GM23248 (cell line): ENCODE measurements around the gene IRF5. TPM values are rescaled to one million over a fixed set of nuclear protein-coding genes. Genes with fewer than 3 reads are reported as not detected.

Source experiments
- DNase-seq: peaks from one replicate; pipeline ENCODE4 v3.0.0-alpha.2; 2015
- H2AFZ ChIP-seq: fragments of 200-600 bp; sonication (generic); 2 replicates; pipeline ENCODE4 v1.6.1; 2016; ENCODE audit warnings: antibody characterized with exemption
- H3F3A ChIP-seq: fragments of 200-600 bp; sonication (generic); 2 replicates; pipeline ENCODE4 v1.6.1; 2016; ENCODE audit warnings: mild to moderate bottlenecking, antibody characterized with exemption, mixed run types; ENCODE audit not compliant: insufficient read depth
- H3K27ac ChIP-seq: fragments of 200-600 bp; sonication (generic); 2 replicates; pipeline ENCODE4 v1.5.1; 2016; ENCODE audit warnings: mild to moderate bottlenecking
- H3K27me3 ChIP-seq: fragments of 200-600 bp; sonication (generic); replicated peaks from 2 replicates; pipeline ENCODE4 v1.6.1; 2016; ENCODE audit warnings: mild to moderate bottlenecking; ENCODE audit not compliant: insufficient read depth
- H3K36me3 ChIP-seq: fragments of 200-600 bp; sonication (generic); 2 replicates; pipeline ENCODE4 v1.6.1; 2016; ENCODE audit warnings: low read depth, mild to moderate bottlenecking
- H3K4me1 ChIP-seq: fragments of 200-600 bp; sonication (generic); 2 replicates; pipeline ENCODE4 v1.6.1; 2016; ENCODE audit warnings: mild to moderate bottlenecking; ENCODE audit not compliant: insufficient read depth
- H3K4me2 ChIP-seq: fragments of 200-600 bp; sonication (generic); one replicate; pipeline ENCODE4 v1.6.1; 2016; ENCODE audit warnings: mild to moderate bottlenecking; ENCODE audit not compliant: unreplicated experiment
- H3K4me3 ChIP-seq: fragments of 200-600 bp; sonication (generic); 2 replicates; pipeline ENCODE4 v1.5.1; 2016; ENCODE audit warnings: mild to moderate bottlenecking
- H3K79me2 ChIP-seq: fragments of 200-600 bp; sonication (generic); 2 replicates; pipeline ENCODE4 v1.6.1; 2016; ENCODE audit warnings: mild to moderate bottlenecking; ENCODE audit not compliant: insufficient read depth
- H3K9ac ChIP-seq: fragments of 200-600 bp; sonication (generic); 2 replicates; pipeline ENCODE4 v1.6.1; 2016; ENCODE audit warnings: mild to moderate bottlenecking
- H3K9me2 ChIP-seq: fragments of 200-600 bp; sonication (generic); 2 replicates; pipeline ENCODE4 v1.6.1; 2016; ENCODE audit warnings: mixed run types, mild to moderate bottlenecking, moderate library complexity; ENCODE audit not compliant: insufficient read depth
- H3K9me3 ChIP-seq: fragments of 200-600 bp; sonication (generic); one replicate; pipeline ENCODE4 v1.6.1; 2017; ENCODE audit warnings: low read depth
- H4K20me1 ChIP-seq: fragments of 200-600 bp; sonication (generic); 2 replicates; pipeline ENCODE4 v1.6.0; 2016; ENCODE audit not compliant: insufficient read depth
- EZH2 ChIP-seq: fragments of 200-600 bp; sonication (generic); IDR thresholded peaks from 2 replicates; pipeline ENCODE4 v1.6.1; 2018; ENCODE audit warnings: antibody characterized with exemption, mild to moderate bottlenecking; ENCODE audit not compliant: insufficient read depth, poor library complexity, severe bottlenecking
- EZH2phosphoT487 ChIP-seq: fragments of 200-600 bp; sonication (generic); IDR thresholded peaks from 2 replicates; pipeline ENCODE4 v1.6.1; 2018; ENCODE audit warnings: antibody characterized with exemption, moderate library complexity, mild to moderate bottlenecking, low read depth; ENCODE audit not compliant: insufficient read depth
- WGBS, 2 experiments: methylation state at CpG; one replicate each; pipeline ENCODE4 v1.1.6; 2015 to 2017; ENCODE audit warnings: low lambda C conversion rate in 2 of 2, low coverage in 1 of 2; ENCODE audit errors: missing lambda C conversion rate in 2 of 2; 5-methylcytosine and 5-hydroxymethylcytosine counted together
- in situ Hi-C: fragments of 300-500 bp; cut with MboI; formaldehyde crosslinking; loops from 2 replicates; pipeline ENCODE4 v1.15.0; 2020
- polyA plus RNA-seq: library from polyadenylated mRNA; unstranded; fragments of >200 nt; fragmentation: Nextera tagmentation; extraction: Ambion mirVana; gene quantifications from 2 replicates; pipeline ENCODE4 v1.2.1, GENCODE V29; 2016
- total RNA-seq: library from RNA; depleted of rRNA; stranded (reverse); fragments of >200 nt; shearing (Covaris generic); gene quantifications from 2 replicates; pipeline ENCODE4 v1.2.3, GENCODE V29; 2014

The IRF5 gene
- total and polyA plus RNA-seq, 2 experiments from 2014 or later = under 0.01 to 0.16 TPM

GRCh38 chr7:128919881-128920799, 17.6 kb upstream of the IRF5 start:
- WGBS, 2 experiments = 55 to 57% methylated on average over 14 of the region's 14 CpGs
- Histone ChIP-seq H3K9ac (no peak overlapping the region), H3K4me1 (no peaks in the 10 kb centered on the region), H3K27ac (no peak overlapping the region), H3K4me3 (no peak overlapping the region), H4K20me1 (no peaks in the 10 kb centered on the region), H3K27me3 (peaks cover 67% of the 10 kb centered on the region), H3K36me3 (no peaks in the 10 kb centered on the region), H3K9me2 (no peaks in the 10 kb centered on the region), H3K9me3 (no peaks in the 10 kb centered on the region), H3K4me2 (no peak overlapping the region), H2AFZ (no peak overlapping the region), H3K79me2 (no peaks in the 10 kb centered on the region), H3F3A (no peaks in the 10 kb centered on the region)
- no peak for TF ChIP-seq EZH2phosphoT487
- TF ChIP-seq EZH2 = no peak
- in situ Hi-C loops = no loop called here
- DNase-seq = no peak

GRCh38 chr7:128920913-128921582, 16.7 kb upstream of the IRF5 start:
- Histone ChIP-seq H3F3A (no peaks in the 10 kb centered on the region), H3K9me3 (no peaks in the 10 kb centered on the region), H3K4me3 (no peak overlapping the region), H3K9me2 (no peaks in the 10 kb centered on the region), H4K20me1 (no peaks in the 10 kb centered on the region), H3K9ac (no peak overlapping the region), H3K79me2 (no peaks in the 10 kb centered on the region), H3K4me1 (no peaks in the 10 kb centered on the region), H2AFZ (no peak overlapping the region), H3K27ac (no peak overlapping the region), H3K4me2 (no peak overlapping the region), H3K27me3 (peaks cover 71% of the 10 kb centered on the region), H3K36me3 (no peaks in the 10 kb centered on the region)
- DNase-seq = no peak
- TF ChIP-seq EZH2phosphoT487 (no peak), EZH2 (no peak)
- WGBS, 2 experiments = 68 to 72% methylated on average over 13 of the region's 13 CpGs
- in situ Hi-C loops = no loop called here

- in situ Hi-C loops = no loop called here
Observed at GRCh38 chr7:128921866-128922440, 15.8 kb upstream of the IRF5 start.

GRCh38 chr7:128922496-128923410, 15.0 kb upstream of the IRF5 start:
- Histone ChIP-seq H3K4me2 (no peak overlapping the region), H3K79me2 (no peaks in the 10 kb centered on the region), H3K4me1 (no peaks in the 10 kb centered on the region), H3K9me2 (no peaks in the 10 kb centered on the region), H4K20me1 (no peaks in the 10 kb centered on the region), H3K27me3 (peaks cover 58% of the 10 kb centered on the region), H3F3A (no peaks in the 10 kb centered on the region), H2AFZ (no peak overlapping the region), H3K9ac (no peak overlapping the region), H3K27ac (no peak overlapping the region), H3K4me3 (no peak overlapping the region), H3K36me3 (no peaks in the 10 kb centered on the region), H3K9me3 (no peaks in the 10 kb centered on the region)
- in situ Hi-C loops = no loop called here
- no peak for TF ChIP-seq EZH2phosphoT487
- DNase-seq = no peak
- WGBS, 2 experiments = 53 to 59% methylated on average over 16 of the region's 16 CpGs

More at GRCh38 chr7:128921866-128922440, 15.8 kb upstream of the IRF5 start:
- no peak overlapping the region for H3K4me3 ChIP-seq
- DNase-seq = no peak
- H2AFZ ChIP-seq = no peak overlapping the region
- no peak for TF ChIP-seq EZH2phosphoT487
- peaks cover 62% of the 10 kb centered on the region for H3K27me3 ChIP-seq
- no peaks in the 10 kb centered on the region for H3K79me2 ChIP-seq
- H4K20me1 ChIP-seq = no peaks in the 10 kb centered on the region
- WGBS, 2 experiments = 52 to 61% methylated on average over 9 of the region's 9 CpGs
- no peaks in the 10 kb centered on the region for H3F3A ChIP-seq
- no peaks in the 10 kb centered on the region for H3K9me2 ChIP-seq
- H3K9ac ChIP-seq = no peak overlapping the region
- no peak overlapping the region for H3K4me2 ChIP-seq
- no peaks in the 10 kb centered on the region for H3K36me3 ChIP-seq
- no peaks in the 10 kb centered on the region for H3K9me3 ChIP-seq
- no peaks in the 10 kb centered on the region for H3K4me1 ChIP-seq
- H3K27ac ChIP-seq = no peak overlapping the region
